Activated CD8-positive, alpha-beta memory T cell treated with anti-CD3 and anti-CD28 coated beads for 24 hours (primary cell): ENCODE results near the gene MAGI1.
"Not testable (repeated sequence)": the region's sequence is repeated elsewhere in the genome, so short reads cannot be mapped to it uniquely, and the experiment has no call there.

Experiments used
- DNase-seq: peaks from one replicate; pipeline ENCODE4 v3.0.0-alpha.2; 2020

MAGI1 gene

DNA sequence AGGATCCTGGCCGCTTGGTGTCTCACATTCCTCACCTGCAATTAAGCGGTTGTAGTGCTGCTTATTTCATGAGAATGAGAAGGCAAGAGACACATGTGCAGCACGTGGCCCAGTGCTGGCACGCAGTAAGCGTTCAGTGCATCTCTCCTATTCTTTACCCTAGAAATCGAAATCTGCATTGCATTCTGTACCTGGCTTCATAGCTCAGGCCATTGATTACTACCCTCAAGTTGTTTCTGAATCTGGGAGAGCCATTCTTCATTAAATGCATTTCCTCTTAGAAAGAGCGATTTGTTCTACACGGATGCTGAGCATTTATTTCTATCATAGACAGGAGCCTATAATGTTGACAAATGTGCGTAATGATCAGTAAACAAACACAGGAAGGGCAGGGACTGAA is 168.9 kb downstream of the MAGI1 start:
- DNase-seq, result no peak

DNA sequence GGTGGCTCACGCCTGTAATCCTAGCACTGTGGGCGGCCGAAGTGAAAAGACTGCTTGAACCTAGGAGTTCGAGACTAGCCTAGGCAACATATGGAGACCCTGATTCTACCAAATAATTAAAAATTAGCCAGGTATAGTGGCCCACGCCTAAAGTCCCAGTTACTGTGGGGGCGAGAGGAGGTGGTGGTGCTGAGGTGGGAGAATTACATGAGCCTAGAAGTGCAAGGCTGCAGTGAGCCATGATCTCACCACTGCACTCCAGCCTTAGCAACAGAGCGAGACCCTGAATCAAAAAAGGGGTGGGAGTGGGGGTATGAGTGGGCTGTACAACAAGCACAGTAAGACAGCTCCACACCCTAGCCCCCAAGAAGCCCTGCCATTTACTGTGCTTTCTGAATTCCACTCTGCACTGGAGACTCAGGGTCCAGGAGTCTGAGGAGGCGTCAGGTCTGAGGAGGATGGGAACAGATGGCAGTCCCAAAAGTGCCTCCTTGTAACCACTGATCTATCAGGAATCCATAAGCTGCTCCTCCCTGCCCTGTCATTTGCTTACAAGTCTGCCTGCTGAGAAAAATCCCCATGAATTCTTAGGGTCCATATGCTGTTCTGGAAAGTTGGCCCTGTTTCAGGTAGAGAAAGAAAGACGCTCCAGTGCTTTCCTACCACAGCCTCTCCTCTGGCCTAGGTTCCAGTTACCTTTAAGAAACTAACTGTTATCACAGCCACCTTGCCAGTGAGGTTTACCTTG is 171.1 kb downstream of the MAGI1 start:
- DNase-seq, result no peak

- DNase-seq, result no peak
Measured at GRCh38 chr3:65864357-65864904, 174.3 kb downstream of the MAGI1 start.

DNA sequence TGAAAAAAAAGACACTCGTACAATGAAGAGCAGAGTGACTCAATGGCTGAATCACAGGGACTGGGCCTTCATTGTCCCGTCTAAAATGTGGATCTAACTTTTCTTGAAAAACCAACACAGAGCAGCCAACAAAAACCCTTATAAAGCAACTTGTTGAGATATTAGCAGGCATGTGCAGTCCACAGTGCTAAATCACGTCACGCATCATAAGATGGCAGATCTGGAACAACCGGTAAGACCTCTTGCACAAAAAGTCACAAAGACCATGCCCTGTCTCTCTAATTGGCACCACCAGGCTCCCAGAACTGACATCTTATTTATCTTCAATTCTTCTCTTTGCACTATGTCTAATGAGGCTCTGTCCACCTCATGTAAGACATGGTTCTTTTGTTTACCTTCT is 177.0 kb downstream of the MAGI1 start:
- no peak for DNase-seq

- DNase-seq, result not testable (repeated sequence)
Measured at GRCh38 chr3:65859612-65860011, 179.1 kb downstream of the MAGI1 start.

- no peak for DNase-seq
Measured at GRCh38 chr3:65858749-65859148, 180.0 kb downstream of the MAGI1 start.

DNA sequence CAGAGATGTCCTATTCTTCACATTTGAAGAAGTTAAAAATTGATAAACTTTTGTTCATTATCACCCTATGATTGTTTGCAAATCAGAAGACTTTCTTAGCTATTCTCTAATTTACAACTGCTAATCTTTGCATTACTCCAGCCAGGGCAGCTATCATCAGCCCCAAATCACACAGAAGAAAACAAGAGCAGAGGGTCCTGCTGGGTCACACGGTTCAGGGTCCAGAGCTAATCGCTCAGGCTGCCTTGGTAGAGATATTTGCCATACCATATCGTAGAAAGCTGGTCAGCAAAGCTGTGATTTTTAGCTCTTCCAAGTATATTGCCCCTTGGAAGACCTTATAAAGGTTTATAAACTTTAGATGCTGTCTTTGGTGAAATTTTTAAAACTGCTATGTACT is 181.4 kb downstream of the MAGI1 start:
- no peak for DNase-seq

- no peak for DNase-seq
Measured at GRCh38 chr3:65856907-65857306, 181.8 kb downstream of the MAGI1 start.

DNA sequence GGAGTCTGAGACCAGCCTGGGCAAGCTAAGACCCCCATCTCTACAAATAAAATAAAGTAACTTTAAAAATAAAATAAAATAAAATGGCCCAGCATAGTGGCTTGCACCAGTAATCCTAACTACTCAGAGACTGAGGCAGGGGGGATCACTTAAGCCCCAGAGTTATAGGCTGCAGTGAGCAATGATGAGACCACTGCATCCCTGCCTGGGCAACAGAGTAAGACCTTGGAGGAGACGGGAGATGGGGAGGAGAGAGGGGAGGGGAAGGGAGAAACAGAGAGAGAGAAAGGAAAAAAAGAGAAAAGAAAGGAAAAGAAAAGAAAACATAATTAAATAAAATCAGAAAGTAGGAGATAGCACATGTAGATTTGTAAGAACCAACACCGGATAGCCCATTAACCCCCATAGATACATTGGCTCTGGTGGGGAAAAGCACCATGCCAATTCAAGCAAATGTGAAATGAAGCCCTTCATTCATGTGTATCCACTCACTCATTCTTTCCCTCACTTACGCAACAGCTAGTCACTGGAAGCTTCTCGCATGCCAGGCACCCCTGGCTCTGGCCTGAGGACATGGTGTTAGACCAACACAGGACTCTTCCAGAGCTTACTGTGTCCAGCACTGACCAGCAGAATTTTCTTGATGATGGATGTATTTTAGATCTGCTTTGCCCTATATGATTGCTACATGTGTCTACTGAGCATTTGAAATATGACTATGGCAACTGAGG is 183.2 kb downstream of the MAGI1 start:
- no peak for DNase-seq

GRCh38 chr3:65854606-65855304 is 184.0 kb downstream of the MAGI1 start:
- no peak for DNase-seq

DNA sequence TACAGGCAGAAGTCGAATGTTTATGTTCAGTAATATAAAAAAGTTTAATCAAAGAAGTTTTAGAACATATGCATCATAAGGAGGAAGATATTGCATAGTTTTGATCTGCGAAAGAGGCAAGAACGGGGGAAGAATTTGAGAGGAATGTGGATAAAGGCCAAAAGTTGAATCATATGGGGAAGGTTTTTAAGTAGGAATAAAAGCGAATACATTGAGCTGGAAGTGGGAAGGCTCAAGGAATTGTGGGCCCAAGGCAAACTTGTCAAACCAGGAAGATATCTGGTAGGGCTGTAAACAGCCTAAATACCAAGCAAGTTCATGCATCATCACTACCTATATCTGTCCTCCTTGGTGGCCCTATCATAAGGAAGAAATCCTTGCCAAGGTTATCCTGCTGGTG is 186.9 kb downstream of the MAGI1 start:
- DNase-seq, result no peak

GRCh38 chr3:65850261-65850660 is 188.5 kb downstream of the MAGI1 start:
- no peak for DNase-seq

DNA sequence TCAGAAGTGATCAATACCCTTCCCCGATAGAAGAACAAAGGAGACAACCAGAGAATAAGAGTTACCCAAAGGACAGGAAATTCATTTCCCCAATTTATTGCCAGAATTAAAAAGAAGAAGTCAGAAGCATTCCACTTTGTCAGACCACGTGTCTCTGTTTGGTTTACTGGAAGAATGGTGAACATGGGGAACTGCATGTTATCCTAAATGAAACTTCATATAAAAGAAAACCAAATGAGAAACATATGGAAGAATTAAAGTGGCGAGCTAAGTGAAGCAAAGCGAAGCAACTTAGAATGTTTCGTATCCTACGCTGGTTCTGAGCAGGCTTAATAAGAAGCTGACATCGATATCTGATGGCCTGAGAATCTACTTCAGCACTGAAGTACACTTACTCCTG is 190.7 kb downstream of the MAGI1 start:
- no peak for DNase-seq

DNA sequence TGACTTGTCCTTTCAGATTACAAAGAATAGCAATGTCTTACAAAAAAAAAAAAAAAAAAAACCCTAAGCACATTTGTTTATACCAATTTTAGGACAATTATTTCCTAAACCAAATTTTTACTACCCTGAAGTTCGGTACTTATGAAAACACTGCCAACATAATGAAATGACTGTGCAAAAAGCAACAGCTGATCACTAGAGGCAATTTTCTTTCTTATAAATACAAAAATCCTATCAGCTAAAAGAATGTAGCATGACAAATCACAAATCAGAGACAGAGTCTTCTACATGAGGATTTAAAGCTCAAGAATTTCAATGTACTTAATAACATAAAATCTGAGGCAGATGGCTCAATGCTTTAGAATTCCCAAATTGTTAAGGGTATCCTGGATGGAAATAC is 191.8 kb downstream of the MAGI1 start:
- DNase-seq, result no peak

DNA sequence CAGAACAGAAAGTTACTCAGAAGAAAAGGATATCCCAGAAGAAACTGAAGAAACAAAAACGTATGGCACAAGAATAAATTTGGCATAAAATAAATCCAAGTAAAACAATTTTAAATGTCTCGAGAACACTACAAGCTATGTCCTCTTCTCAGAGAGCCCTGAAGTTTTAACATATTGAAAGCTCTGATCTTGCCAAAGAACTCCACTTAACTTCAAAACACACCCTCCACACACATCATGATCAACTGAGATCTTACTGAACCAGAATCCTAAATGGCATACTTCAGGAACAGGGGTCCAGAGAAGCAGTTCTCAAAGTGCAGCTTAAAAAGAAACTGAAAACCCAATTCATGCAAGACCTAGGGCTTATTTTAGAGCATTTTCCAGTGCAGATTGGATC is 194.3 kb downstream of the MAGI1 start:
- no peak for DNase-seq

- no peak for DNase-seq
Measured at GRCh38 chr3:65843732-65844131, 195.0 kb downstream of the MAGI1 start.

- no peak for DNase-seq
Measured at GRCh38 chr3:65837604-65838003, 201.1 kb downstream of the MAGI1 start.

GRCh38 chr3:65836047-65836446 is 202.7 kb downstream of the MAGI1 start:
- no peak for DNase-seq

DNA sequence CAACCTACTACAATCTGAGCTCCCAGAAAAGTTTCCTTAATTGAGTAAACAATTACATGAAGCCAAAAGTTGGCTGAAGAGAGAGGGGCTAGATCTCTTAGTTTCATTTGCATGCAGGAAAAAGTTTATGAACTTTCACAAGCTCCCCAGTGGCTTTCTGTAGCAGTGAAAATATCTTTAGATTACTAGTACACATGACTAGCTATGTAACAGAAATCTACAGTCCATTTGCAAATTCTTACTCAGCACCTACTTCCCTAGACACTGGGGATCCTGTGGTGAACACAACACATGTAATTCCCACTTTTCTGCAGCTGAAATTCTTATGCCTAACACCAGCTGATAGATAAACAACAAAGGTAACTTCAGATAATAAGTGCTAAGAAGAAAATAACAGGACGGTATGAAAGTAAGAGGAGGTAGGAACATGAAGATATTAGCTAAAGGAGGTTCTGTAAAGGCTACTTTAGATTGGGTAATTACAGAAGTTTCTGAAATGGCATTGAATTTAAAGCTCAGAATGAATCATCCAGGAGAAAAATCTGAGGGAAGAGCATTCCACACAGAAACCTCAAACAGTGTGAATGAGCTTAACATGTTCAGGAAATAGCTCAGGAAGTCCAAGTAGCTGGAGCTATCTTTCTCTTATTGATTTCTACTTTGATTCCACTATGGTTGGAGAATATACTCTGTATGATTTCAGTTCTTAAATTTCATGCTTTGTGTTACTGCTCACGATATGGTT is 204.8 kb downstream of the MAGI1 start:
- DNase-seq, result no peak

DNA sequence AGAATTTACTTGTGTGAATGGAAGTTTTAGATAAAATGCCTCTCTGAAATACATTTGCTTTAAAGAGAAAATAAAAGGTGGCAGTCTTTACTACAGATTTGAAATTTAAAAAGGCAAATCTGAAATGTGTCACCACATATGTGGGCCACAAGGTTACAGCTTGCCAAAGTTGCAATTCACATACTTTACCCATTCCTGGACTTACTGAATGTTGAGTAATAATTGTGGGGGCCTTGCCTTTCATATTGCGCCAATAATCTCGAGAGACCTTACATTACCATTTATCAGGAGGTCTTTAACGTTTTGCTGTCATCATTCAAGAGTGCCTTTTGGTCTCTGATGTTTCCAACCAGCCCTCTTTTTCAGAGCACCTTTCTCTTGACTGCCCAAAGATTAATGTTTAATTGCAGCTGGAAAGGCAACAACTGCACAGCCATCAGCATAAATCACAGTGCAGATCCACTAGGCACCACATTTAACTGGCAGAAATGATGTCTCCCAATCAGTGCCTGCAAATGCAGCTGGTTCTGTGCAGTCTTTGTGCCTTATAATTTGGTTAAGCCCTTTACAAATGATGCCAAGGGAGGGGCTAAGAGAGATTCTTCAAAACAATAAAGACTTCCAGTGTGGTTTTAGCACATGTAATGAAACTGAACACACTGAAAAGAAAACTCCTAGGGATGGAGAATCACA is 206.8 kb downstream of the MAGI1 start:
- no peak for DNase-seq

DNA sequence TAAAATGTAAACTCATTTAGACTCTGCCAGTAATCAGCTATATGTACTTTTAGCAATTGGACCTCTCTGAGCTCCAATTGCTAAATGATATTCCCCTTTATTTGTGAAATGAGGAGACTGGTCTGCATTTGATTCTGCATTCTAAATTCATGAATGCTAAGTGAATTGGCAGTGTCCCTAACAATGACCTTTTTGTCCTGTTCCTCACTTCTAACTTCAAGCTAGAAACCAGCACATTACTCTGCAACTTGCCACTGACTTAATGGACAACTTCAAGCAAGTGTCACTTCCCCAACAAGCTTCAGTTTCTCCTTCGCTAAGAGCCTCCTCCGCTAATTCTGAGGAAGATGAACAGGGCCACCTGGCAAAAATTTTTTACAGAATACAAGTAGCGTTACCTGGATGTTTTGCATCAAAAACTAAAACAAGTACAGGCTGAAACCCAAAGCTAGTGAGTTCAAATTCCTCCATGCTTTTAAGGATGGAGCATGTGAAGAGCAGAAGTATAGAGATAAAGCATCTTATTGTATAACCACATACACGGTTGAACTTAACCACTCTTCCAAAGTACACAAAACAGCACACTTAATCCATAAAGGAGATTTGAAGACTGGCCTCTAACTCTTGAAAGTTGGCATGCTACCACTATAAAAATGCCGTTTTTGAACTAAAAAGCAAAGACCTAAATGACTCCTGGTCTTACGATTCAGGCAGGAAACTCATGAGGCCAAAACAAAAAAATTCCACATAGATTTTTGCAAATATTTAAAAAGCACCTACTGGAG is 207.6 kb downstream of the MAGI1 start:
- DNase-seq, result no peak

GRCh38 chr3:65829228-65829627 is 209.5 kb downstream of the MAGI1 start:
- DNase-seq, result no peak
